OCI-LY1 (cell line): ENCODE measurements around the gene SHOX.

Experiments
- H2AFZ ChIP-seq: fragments of 200-600 bp; sonication (generic), shearing (Covaris generic); 2 replicates; pipeline ENCODE4 v1.6.0; 2014; ENCODE audit warnings: antibody characterized with exemption, mild to moderate bottlenecking, low read length
- H3F3A ChIP-seq: fragments of 200-600 bp; sonication (generic), shearing (Covaris generic); 2 replicates; pipeline ENCODE4 v1.6.0; 2014; ENCODE audit warnings: mild to moderate bottlenecking, antibody characterized with exemption, low read length, moderate library complexity; ENCODE audit not compliant: insufficient read depth
- H3K27ac ChIP-seq: fragments of 200-600 bp; sonication (generic); 2 replicates; pipeline ENCODE4 v1.5.1; 2014; ENCODE audit warnings: low read length, mixed run types, mild to moderate bottlenecking, low read depth; ENCODE audit not compliant: poor library complexity, severe bottlenecking
- H3K27me3 ChIP-seq: fragments of 200-600 bp; sonication (generic); 2 replicates; pipeline ENCODE4 v1.6.0; 2014; ENCODE audit warnings: antibody characterized with exemption, mild to moderate bottlenecking, low read length, moderate library complexity; ENCODE audit not compliant: insufficient read depth
- H3K36me3 ChIP-seq: fragments of 200-600 bp; sonication (generic); 2 replicates; pipeline ENCODE4 v1.6.1; 2014; ENCODE audit warnings: mild to moderate bottlenecking, antibody characterized with exemption, low read length, moderate library complexity, mixed read lengths; ENCODE audit not compliant: insufficient read depth
- H3K4me1 ChIP-seq: fragments of 200-600 bp; sonication (generic); 2 replicates; pipeline ENCODE4 v1.5.1; 2014; ENCODE audit warnings: mild to moderate bottlenecking, low read length, moderate library complexity; ENCODE audit not compliant: insufficient read depth, severe bottlenecking
- H3K4me2 ChIP-seq: fragments of 200-600 bp; sonication (generic), shearing (Covaris generic); 2 replicates; pipeline ENCODE4 v1.6.1; 2014; ENCODE audit warnings: low read length
- H3K4me3 ChIP-seq: fragments of 200-600 bp; sonication (generic); 2 replicates; pipeline ENCODE4 v1.5.1; 2014; ENCODE audit warnings: low read length, low read depth, mild to moderate bottlenecking, mixed read lengths; ENCODE audit not compliant: poor library complexity, severe bottlenecking
- H3K79me2 ChIP-seq: fragments of 200-600 bp; shearing (Covaris generic); 2 replicates; pipeline ENCODE4 v1.6.1; 2016; ENCODE audit warnings: mixed run types, low read length, mixed read lengths; ENCODE audit not compliant: insufficient read depth
- H3K9ac ChIP-seq: fragments of 200-600 bp; sonication (generic), shearing (Covaris generic); 2 replicates; pipeline ENCODE4 v1.6.1; 2014; ENCODE audit warnings: mild to moderate bottlenecking, low read length, mixed read lengths
- H3K9me2 ChIP-seq: fragments of 200-600 bp; sonication (generic), shearing (Covaris generic); 2 replicates; pipeline ENCODE4 v1.6.1; 2014; ENCODE audit warnings: low read depth, mild to moderate bottlenecking, low read length, mixed read lengths
- H3K9me3 ChIP-seq: fragments of 200-600 bp; shearing (Covaris generic); 2 replicates; pipeline ENCODE4 v1.6.1; 2014; ENCODE audit warnings: low read length, mixed read lengths
- H4K20me1 ChIP-seq: fragments of 200-600 bp; sonication (generic), shearing (Covaris generic); 2 replicates; pipeline ENCODE4 v1.6.0; 2016; ENCODE audit warnings: mild to moderate bottlenecking, low read length; ENCODE audit not compliant: insufficient read depth
- CTCF ChIP-seq: fragments of 200-600 bp; sonication (generic), shearing (Covaris generic); IDR thresholded peaks from 2 replicates; pipeline ENCODE4 v1.5.1; 2017; ENCODE audit warnings: mild to moderate bottlenecking, antibody characterized with exemption, low read length, moderate library complexity, mixed read lengths
- EZH2 ChIP-seq: fragments of 200-600 bp; sonication (generic), shearing (Covaris generic); IDR thresholded peaks from 2 replicates; pipeline ENCODE4 v1.8.0; 2017; ENCODE audit warnings: borderline replicate concordance, mixed run types, mild to moderate bottlenecking, antibody characterized with exemption, low read length, moderate library complexity, mixed read lengths

The SHOX gene

DNA sequence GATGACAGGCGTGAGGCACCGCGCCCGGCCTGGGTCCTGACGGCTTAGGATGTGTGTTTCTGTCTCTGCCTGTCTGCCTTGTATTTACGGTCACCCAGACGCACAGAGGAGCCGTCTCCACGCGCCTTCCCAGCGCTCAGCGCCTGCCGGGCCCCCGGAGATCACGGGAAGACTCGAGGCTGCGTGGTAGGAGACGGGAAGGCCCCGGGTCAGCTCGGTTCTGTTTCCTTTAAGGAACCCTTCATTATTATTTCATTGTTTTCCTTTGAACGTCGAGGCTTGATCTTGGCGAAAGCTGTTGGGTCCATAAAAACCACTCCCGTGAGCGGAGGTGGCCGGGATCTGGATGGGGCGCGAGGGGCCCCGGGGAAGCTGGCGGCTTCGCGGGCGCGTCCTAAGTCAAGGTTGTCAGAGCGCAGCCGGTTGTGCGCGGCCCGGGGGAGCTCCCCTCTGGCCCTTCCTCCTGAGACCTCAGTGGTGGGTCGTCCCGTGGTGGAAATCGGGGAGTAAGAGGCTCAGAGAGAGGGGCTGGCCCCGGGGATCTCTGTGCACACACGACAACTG is 1.3 kb downstream of the SHOX start:
- Histone ChIP-seq H3K9me2 (no peaks in the 10 kb centered on the region), H4K20me1 (no peaks in the 10 kb centered on the region), H3F3A (no peaks in the 10 kb centered on the region), H3K9me3 (no peaks in the 10 kb centered on the region), H2AFZ (no peak overlapping the region), H3K27ac (no peak overlapping the region), H3K4me3 (no peak overlapping the region), H3K4me1 (no peaks in the 10 kb centered on the region), H3K27me3 (no peaks in the 10 kb centered on the region), H3K79me2 (no peaks in the 10 kb centered on the region), H3K4me2 (no peak overlapping the region), H3K36me3 (no peaks in the 10 kb centered on the region), H3K9ac (no peak overlapping the region)
- TF ChIP-seq EZH2: no peak

DNA sequence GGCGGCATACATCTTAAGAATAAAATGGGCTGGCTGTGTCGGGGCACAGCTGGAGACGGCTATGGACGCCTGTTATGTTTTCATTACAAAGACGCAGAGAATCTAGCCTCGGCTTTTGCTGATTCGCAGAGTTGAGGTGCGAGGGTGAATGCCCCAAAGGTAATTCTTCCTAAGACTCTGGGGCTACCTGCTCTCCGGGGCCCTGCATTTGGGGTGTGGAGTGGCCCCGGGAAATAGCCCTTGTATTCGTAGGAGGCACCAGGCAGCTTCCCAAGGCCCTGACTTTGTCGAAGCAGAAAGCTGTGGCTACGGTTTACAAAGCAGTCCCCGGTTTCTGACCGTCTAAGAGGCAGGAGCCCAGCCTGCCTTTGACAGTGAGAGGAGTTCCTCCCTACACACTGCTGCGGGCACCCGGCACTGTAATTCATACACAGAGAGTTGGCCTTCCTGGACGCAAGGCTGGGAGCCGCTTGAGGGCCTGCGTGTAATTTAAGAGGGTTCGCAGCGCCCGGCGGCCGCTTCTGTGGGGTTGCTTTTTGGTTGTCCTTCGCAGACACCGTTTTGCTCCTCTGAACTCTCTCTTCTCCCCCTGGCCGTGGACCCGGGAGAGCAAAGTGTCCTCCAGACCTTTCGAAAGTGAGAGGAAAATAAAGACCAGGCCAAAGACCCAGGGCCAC is 1.9 kb downstream of the SHOX start:
- no peak overlapping the region for H2AFZ ChIP-seq
- H3F3A ChIP-seq: no peaks in the 10 kb centered on the region
- no peaks in the 10 kb centered on the region for H3K79me2 ChIP-seq
- H3K36me3 ChIP-seq: no peaks in the 10 kb centered on the region
- H3K9me3 ChIP-seq: no peaks in the 10 kb centered on the region
- no peaks in the 10 kb centered on the region for H3K4me1 ChIP-seq
- H3K4me3 ChIP-seq: no peak overlapping the region
- H3K9ac ChIP-seq: no peak overlapping the region
- H3K27ac ChIP-seq: no peak overlapping the region
- H4K20me1 ChIP-seq: no peaks in the 10 kb centered on the region
- H3K4me2 ChIP-seq: no peak overlapping the region
- no peaks in the 10 kb centered on the region for H3K9me2 ChIP-seq
- no peaks in the 10 kb centered on the region for H3K27me3 ChIP-seq
- TF ChIP-seq EZH2: no peak
- no peak for TF ChIP-seq CTCF

GRCh38 chrX:633043-633984 is 2.7 kb downstream of the SHOX start:
- H3K27me3 ChIP-seq: no peaks in the 10 kb centered on the region
- H4K20me1 ChIP-seq: no peaks in the 10 kb centered on the region
- H3K4me1 ChIP-seq: no peaks in the 10 kb centered on the region
- TF ChIP-seq EZH2: no peak
- no peak for TF ChIP-seq CTCF
- no peak overlapping the region for H3K4me2 ChIP-seq
- H3K9ac ChIP-seq: no peak overlapping the region
- no peaks in the 10 kb centered on the region for H3K36me3 ChIP-seq
- H3K4me3 ChIP-seq: no peak overlapping the region
- H3K9me2 ChIP-seq: no peaks in the 10 kb centered on the region
- no peak overlapping the region for H2AFZ ChIP-seq
- no peaks in the 10 kb centered on the region for H3K79me2 ChIP-seq
- H3K27ac ChIP-seq: no peak overlapping the region
- no peaks in the 10 kb centered on the region for H3K9me3 ChIP-seq
- H3F3A ChIP-seq: no peaks in the 10 kb centered on the region
